GM12878 (cell line): ENCODE results near the gene ADAMTS17. TPM values are rescaled to one million over a fixed set of nuclear protein-coding genes. Genes with fewer than 3 reads are reported as not detected.

ENCODE experiments used
- ATAC-seq: fragments of 200-7000 bp; cut with Tn5 transposase; 3 replicates; pipeline ENCODE4 v1.9.1; 2020; ENCODE audit warnings: mild to moderate bottlenecking, moderate library complexity
- BruUV-seq: library from RNA; stranded (reverse); fragments of 400-500 nt; replicated peaks from 2 replicates; lab custom pipeline; 2021; lab: Mats Ljungman, UMichigan
- CTCF ChIA-PET: fragments of 300-600 bp; sonication (Branson Sonifier 250); formaldehyde crosslinking; extraction: SDS; loops from one replicate; lab custom pipeline; 2021; ENCODE audit warnings: inconsistent platforms; lab: Yijun Ruan, JAX
- POLR2A ChIA-PET: fragments of 350-600 bp; formaldehyde crosslinking; extraction: SDS; loops from one replicate; lab custom pipeline; 2021; ENCODE audit warnings: inconsistent platforms; lab: Charles Lee
- RAD21 ChIA-PET: fragments of 300-600 bp; sonication (Branson Sonifier 250); formaldehyde crosslinking; loops from one replicate; lab custom pipeline; 2023; ENCODE audit warnings: antibody characterized with exemption; ENCODE audit not compliant: unreplicated experiment; lab: Charles Lee
- SMC1A ChIA-PET: fragments of 300-600 bp; sonication (Branson Sonifier 250); formaldehyde crosslinking; loops from one replicate; lab custom pipeline; 2023; ENCODE audit not compliant: unreplicated experiment, uncharacterized antibody; lab: Charles Lee
- DNase-seq: peaks from one replicate; pipeline ENCODE4 v3.0.0-alpha.2; 2011; ENCODE audit warnings: low read depth, low spot score
- FAIRE-seq: peaks from 3 replicates; lab custom pipeline; 2011; peaks lifted over from hg19 to GRCh38; lab: Jason Lieb, UNC
- H2AFZ ChIP-seq: 2 replicates; pipeline ENCODE4 v1.6.0; 2011; ENCODE audit warnings: low read depth, low read length, control low read depth; ENCODE audit not compliant: control insufficient read depth
- H3K27ac ChIP-seq: 2 replicates; pipeline ENCODE4 v1.5.1; 2011; ENCODE audit warnings: control low read depth; ENCODE audit not compliant: control insufficient read depth, insufficient read depth
- H3K27me3 ChIP-seq, 2 experiments: replicated peaks in 1 of 2; 2 replicates each; pipeline versions ENCODE4 v1.6.0 to v1.6.1; 2011; ENCODE audit warnings: low read length in 1 of 2; ENCODE audit not compliant: control insufficient read depth in 2 of 2, insufficient read depth in 2 of 2
- H3K36me3 ChIP-seq, 2 experiments: 2 replicates each; pipeline ENCODE4 v1.5.1; 2011; ENCODE audit warnings: low read length in 1 of 2; ENCODE audit not compliant: control insufficient read depth in 2 of 2, insufficient read depth in 2 of 2
- H3K4me1 ChIP-seq: 2 replicates; pipeline ENCODE4 v1.6.1; 2011; ENCODE audit warnings: mild to moderate bottlenecking, low read length, moderate library complexity, mixed read lengths; ENCODE audit not compliant: control insufficient read depth, insufficient read depth
- H3K4me2 ChIP-seq: 2 replicates; pipeline ENCODE4 v1.6.0; 2011; ENCODE audit warnings: control low read depth; ENCODE audit not compliant: control insufficient read depth, insufficient read depth
- H3K4me3 ChIP-seq: fragments of 200-600 bp; sonication (generic); 2 replicates; pipeline ENCODE4 v1.5.1; 2016
- H3K79me2 ChIP-seq: 2 replicates; pipeline ENCODE4 v1.6.0; 2011; ENCODE audit warnings: low read length; ENCODE audit not compliant: control insufficient read depth, insufficient read depth
- H3K9ac ChIP-seq: 2 replicates; pipeline ENCODE4 v1.8.0; 2011; ENCODE audit warnings: low read length, control low read depth, mixed read lengths; ENCODE audit not compliant: control insufficient read depth, insufficient read depth
- H3K9me3 ChIP-seq: replicated peaks from 3 replicates; pipeline ENCODE4 v1.5.1; 2011; ENCODE audit warnings: mild to moderate bottlenecking, low read length; ENCODE audit not compliant: control insufficient read depth, insufficient read depth
- H4K20me1 ChIP-seq: 2 replicates; pipeline ENCODE4 v1.6.0; 2011; ENCODE audit not compliant: control insufficient read depth, insufficient read depth
- BRCA1 ChIP-seq: IDR thresholded peaks from 2 replicates; pipeline ENCODE4 v1.6.1; 2011; ENCODE audit warnings: low read depth, low read length, improper control_type of control experiment
- CBFB ChIP-seq: IDR thresholded peaks from 2 replicates; pipeline ENCODE4 v1.6.1; 2016; ENCODE audit warnings: antibody characterized with exemption, low read depth
- EED ChIP-seq: sonication (generic); IDR thresholded peaks from 2 replicates; pipeline ENCODE4 v1.6.1; 2016; ENCODE audit warnings: antibody characterized with exemption, low read depth
- HDAC6 ChIP-seq: fragments of 200-600 bp; sonication (generic); IDR thresholded peaks from one replicate; pipeline ENCODE4 v1.8.0; 2017; ENCODE audit warnings: antibody characterized with exemption; ENCODE audit not compliant: unreplicated experiment
- NRF1 ChIP-seq: conservative IDR thresholded peaks from 2 replicates; pipeline ENCODE4 v1.6.1; 2011; ENCODE audit warnings: mild to moderate bottlenecking, low read depth, low read length, improper control_type of control experiment
- SMAD1 ChIP-seq: fragments of 450-650 bp; IDR thresholded peaks from 2 replicates; pipeline ENCODE4 v1.6.1; 2018; ENCODE audit warnings: mild to moderate bottlenecking, low read depth; ENCODE audit not compliant: partially characterized antibody
- TCF12 ChIP-seq: IDR thresholded peaks from 2 replicates; pipeline ENCODE4 v1.6.1; 2011; ENCODE audit warnings: low read depth, mild to moderate bottlenecking, low read length
- YBX1 ChIP-seq: fragments of 450-650 bp; IDR thresholded peaks from 2 replicates; pipeline ENCODE4 v1.6.1; 2016; ENCODE audit warnings: antibody characterized with exemption
- ZSCAN29 ChIP-seq: fragments of 450-650 bp; IDR thresholded peaks from 2 replicates; pipeline ENCODE4 v1.6.1; 2017; ENCODE audit warnings: mild to moderate bottlenecking, moderate library complexity
- WGBS: methylation state at CpG from one replicate; pipeline ENCODE4 v1.1.6; 2016; ENCODE audit warnings: low lambda C conversion rate; ENCODE audit not compliant: insufficient replicate concordance, insufficient coverage; ENCODE audit errors: missing lambda C conversion rate; 5-methylcytosine and 5-hydroxymethylcytosine counted together
- in situ Hi-C: fragments of 300-500 bp; cut with MboI; formaldehyde crosslinking; loops from 9 replicates; pipeline ENCODE4 v1.14.3; 2018; ENCODE audit warnings: mixed read lengths
- intact Hi-C: fragments of 100-400 bp; cut with micrococcal nuclease; formaldehyde crosslinking; loops from one replicate; pipeline ENCODE4 v1.14.2; 2022; ENCODE audit not compliant: unreplicated experiment
- polyA plus RNA-seq, 11 experiments: library from polyadenylated mRNA; depleted of rRNA in 4 of 11; unstranded in 6 of 11; stranded (reverse) in 5 of 11; fragments of >200 nt; fragmentation: Nextera tagmentation in 4 of 11; fragmentation: Illumina TruSeq in 1 of 11; extraction: Ambion mirVana in 4 of 11; extraction: Trizol in 1 of 11; gene quantifications; 1 replicate in 1 of 11; 2 replicates in 10 of 11; pipeline versions ENCODE4 v1.2.1 to v1.2.3, GENCODE V29; 2011 to 2016; ENCODE audit warnings: inconsistent platforms in 2 of 11, missing spikeins in 2 of 11, low read depth in 1 of 11
- total RNA-seq, 4 experiments: library from RNA; depleted of rRNA in 3 of 4; stranded (reverse); fragments of >200 nt in 3 of 4; fragmentation: Illumina TruSeq in 1 of 4; extraction: Trizol in 1 of 4; gene quantifications; 2 replicates each; pipeline versions ENCODE4 v1.2.1 to v1.2.3, GENCODE V29; 2013 to 2021
- TF ChIP-seq, protein P1 (sequence below): fragments of 450-650 bp; IDR thresholded peaks from 2 replicates; pipeline ENCODE4 v1.6.1; 2016; ENCODE audit warnings: mild to moderate bottlenecking, moderate library complexity, borderline replicate concordance
- TF ChIP-seq, protein P2 (sequence below): fragments of 450-650 bp; IDR thresholded peaks from 2 replicates; pipeline ENCODE4 v1.6.1; 2016; ENCODE audit warnings: mild to moderate bottlenecking

Gene ADAMTS17
- total and polyA plus RNA-seq, 10 of the 15 experiments (the other 5 are each of a cell fraction or from before 2014, with no cell fraction given), result 0.04 to 0.50 (median 0.10) TPM; not detected in 4

DNA sequence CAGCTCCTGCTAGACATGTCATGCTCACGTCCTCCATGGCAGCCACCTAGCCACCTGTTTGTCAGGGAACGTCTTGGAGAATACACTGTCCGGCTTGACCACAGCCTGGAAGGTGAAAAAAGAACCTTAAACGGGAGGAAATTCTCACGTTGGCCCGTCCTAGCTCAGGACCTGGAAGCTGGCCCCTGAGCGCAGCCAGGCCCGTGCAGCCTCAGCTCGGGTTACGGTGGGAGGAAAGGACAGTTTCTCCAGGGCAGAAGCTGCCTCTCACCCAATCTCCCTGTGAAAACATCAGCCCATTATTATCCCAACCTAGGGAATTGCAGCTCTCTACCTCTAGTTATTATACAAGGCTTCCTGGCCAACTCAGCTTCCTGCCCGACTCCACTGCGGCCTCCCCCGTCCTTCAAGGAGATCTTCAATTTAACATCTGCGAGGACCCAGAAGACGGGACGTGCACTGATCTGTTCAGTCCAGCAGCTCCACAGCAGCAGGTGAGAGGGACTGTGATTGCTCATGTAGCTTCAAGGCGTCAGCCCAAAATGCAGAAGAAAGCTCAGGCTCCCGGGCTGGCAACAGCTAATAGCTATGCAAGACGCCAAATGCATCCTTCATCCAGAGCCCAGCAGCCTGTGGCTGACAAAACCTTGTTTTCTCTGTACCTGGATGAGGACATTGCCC is 84.7 kb downstream of the ADAMTS17 start:
- no peaks in the 10 kb centered on the region for H3K27me3 ChIP-seq
- intact Hi-C loops, result no loop called here
- H3K4me2 ChIP-seq, result no peak overlapping the region
- no peak for ATAC-seq
- DNase-seq, result no peak
- WGBS, result 35% methylated on average over 19 of the region's 19 CpGs
- CTCF ChIA-PET, result no interaction called here
- H3K4me1 ChIP-seq, result no peaks in the 10 kb centered on the region
- in situ Hi-C loops, result no loop called here
- POLR2A ChIA-PET, result no interaction called here
- RAD21 ChIA-PET, result no interaction called here
- no peak for FAIRE-seq
- no peak overlapping the region for H2AFZ ChIP-seq
- no peaks in the 10 kb centered on the region for H3K36me3 ChIP-seq
- no peaks in the 10 kb centered on the region for H3K79me2 ChIP-seq
- no TSS peak for BruUV-seq
- TF ChIP-seq CBFB, result no peak
- no peak for TF ChIP-seq NRF1
- no peak for TF ChIP-seq HDAC6
- TF ChIP-seq EED, result no peak
- TF ChIP-seq YBX1, result no peak
- TF ChIP-seq, protein P1, sequence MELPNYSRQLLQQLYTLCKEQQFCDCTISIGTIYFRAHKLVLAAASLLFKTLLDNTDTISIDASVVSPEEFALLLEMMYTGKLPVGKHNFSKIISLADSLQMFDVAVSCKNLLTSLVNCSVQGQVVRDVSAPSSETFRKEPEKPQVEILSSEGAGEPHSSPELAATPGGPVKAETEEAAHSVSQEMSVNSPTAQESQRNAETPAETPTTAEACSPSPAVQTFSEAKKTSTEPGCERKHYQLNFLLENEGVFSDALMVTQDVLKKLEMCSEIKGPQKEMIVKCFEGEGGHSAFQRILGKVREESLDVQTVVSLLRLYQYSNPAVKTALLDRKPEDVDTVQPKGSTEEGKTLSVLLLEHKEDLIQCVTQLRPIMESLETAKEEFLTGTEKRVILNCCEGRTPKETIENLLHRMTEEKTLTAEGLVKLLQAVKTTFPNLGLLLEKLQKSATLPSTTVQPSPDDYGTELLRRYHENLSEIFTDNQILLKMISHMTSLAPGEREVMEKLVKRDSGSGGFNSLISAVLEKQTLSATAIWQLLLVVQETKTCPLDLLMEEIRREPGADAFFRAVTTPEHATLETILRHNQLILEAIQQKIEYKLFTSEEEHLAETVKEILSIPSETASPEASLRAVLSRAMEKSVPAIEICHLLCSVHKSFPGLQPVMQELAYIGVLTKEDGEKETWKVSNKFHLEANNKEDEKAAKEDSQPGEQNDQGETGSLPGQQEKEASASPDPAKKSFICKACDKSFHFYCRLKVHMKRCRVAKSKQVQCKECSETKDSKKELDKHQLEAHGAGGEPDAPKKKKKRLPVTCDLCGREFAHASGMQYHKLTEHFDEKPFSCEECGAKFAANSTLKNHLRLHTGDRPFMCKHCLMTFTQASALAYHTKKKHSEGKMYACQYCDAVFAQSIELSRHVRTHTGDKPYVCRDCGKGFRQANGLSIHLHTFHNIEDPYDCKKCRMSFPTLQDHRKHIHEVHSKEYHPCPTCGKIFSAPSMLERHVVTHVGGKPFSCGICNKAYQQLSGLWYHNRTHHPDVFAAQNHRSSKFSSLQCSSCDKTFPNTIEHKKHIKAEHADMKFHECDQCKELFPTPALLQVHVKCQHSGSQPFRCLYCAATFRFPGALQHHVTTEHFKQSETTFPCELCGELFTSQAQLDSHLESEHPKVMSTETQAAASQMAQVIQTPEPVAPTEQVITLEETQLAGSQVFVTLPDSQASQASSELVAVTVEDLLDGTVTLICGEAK, result no peak
- no peak for TF ChIP-seq SMAD1
- no peak for TF ChIP-seq ZSCAN29
- TF ChIP-seq BRCA1, result no peak
- no peak for TF ChIP-seq TCF12
- TF ChIP-seq, protein P2, sequence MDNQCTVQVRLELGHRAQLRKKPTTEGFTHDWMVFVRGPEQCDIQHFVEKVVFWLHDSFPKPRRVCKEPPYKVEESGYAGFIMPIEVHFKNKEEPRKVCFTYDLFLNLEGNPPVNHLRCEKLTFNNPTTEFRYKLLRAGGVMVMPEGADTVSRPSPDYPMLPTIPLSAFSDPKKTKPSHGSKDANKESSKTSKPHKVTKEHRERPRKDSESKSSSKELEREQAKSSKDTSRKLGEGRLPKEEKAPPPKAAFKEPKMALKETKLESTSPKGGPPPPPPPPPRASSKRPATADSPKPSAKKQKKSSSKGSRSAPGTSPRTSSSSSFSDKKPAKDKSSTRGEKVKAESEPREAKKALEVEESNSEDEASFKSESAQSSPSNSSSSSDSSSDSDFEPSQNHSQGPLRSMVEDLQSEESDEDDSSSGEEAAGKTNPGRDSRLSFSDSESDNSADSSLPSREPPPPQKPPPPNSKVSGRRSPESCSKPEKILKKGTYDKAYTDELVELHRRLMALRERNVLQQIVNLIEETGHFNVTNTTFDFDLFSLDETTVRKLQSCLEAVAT, result no peak
- no peaks in the 10 kb centered on the region for H4K20me1 ChIP-seq
- H3K9ac ChIP-seq, result no peak overlapping the region
- SMC1A ChIA-PET, result no interaction called here
- H3K9me3 ChIP-seq, result no peaks in the 10 kb centered on the region; the same call in 2 of the 3 replicates
- H3K4me3 ChIP-seq, result no peak overlapping the region
- H3K27ac ChIP-seq, result no peak overlapping the region
